Smooth muscle cell (in vitro differentiated cells): ENCODE results near the gene MT1F. TPM values are rescaled to one million over a fixed set of nuclear protein-coding genes. Genes with fewer than 3 reads are reported as not detected.

Experiments
- DNase-seq: peaks from one replicate; lab custom pipeline; 2025; ENCODE audit not compliant: unreplicated experiment; lab: John Stamatoyannopoulos, UW
- H2AFZ ChIP-seq: fragments of 200-600 bp; sonication (generic); 2 replicates; pipeline ENCODE4 v1.6.0; 2016; ENCODE audit warnings: antibody characterized with exemption, low read depth, mild to moderate bottlenecking
- H3F3A ChIP-seq: fragments of 200-600 bp; sonication (generic); 2 replicates; pipeline ENCODE4 v1.6.0; 2017; ENCODE audit warnings: antibody characterized with exemption, low read depth
- H3K27ac ChIP-seq: fragments of 200-600 bp; sonication (generic); 2 replicates; pipeline ENCODE4 v1.5.1; 2016; ENCODE audit warnings: low read depth, mild to moderate bottlenecking
- H3K27me3 ChIP-seq: fragments of 200-600 bp; sonication (generic); 2 replicates; pipeline ENCODE4 v1.6.1; 2016; ENCODE audit warnings: low read depth, mild to moderate bottlenecking
- H3K36me3 ChIP-seq: fragments of 200-600 bp; sonication (generic); 2 replicates; pipeline ENCODE4 v1.5.1; 2016; ENCODE audit warnings: low read depth
- H3K4me1 ChIP-seq: fragments of 200-600 bp; sonication (generic); 2 replicates; pipeline ENCODE4 v1.5.1; 2016; ENCODE audit warnings: low read depth
- H3K4me2 ChIP-seq: fragments of 200-600 bp; sonication (generic); 2 replicates; pipeline ENCODE4 v1.6.0; 2016; ENCODE audit warnings: mild to moderate bottlenecking
- H3K4me3 ChIP-seq: fragments of 200-600 bp; sonication (generic); 2 replicates; pipeline ENCODE4 v1.5.1; 2016; ENCODE audit warnings: mild to moderate bottlenecking
- H3K79me2 ChIP-seq: fragments of 200-600 bp; sonication (generic); 2 replicates; pipeline ENCODE4 v1.6.0; 2016; ENCODE audit warnings: low read depth, mild to moderate bottlenecking
- H3K9ac ChIP-seq: fragments of 200-600 bp; sonication (generic); 2 replicates; pipeline ENCODE4 v1.6.0; 2016; ENCODE audit warnings: low read depth
- H3K9me3 ChIP-seq: fragments of 200-600 bp; sonication (generic); replicated peaks from 2 replicates; pipeline ENCODE4 v1.5.1; 2016; ENCODE audit warnings: low read depth
- H4K20me1 ChIP-seq: fragments of 200-600 bp; sonication (generic); 2 replicates; pipeline ENCODE4 v1.6.0; 2016; ENCODE audit warnings: low read depth
- CTCF ChIP-seq: fragments of 200-600 bp; sonication (generic); IDR thresholded peaks from 2 replicates; pipeline ENCODE4 v1.5.1; 2017; ENCODE audit warnings: borderline replicate concordance, mild to moderate bottlenecking, antibody characterized with exemption; ENCODE audit not compliant: insufficient read depth, poor library complexity, severe bottlenecking
- WGBS: methylation state at CpG from one replicate; pipeline ENCODE4 v1.1.7; 2016; ENCODE audit warnings: low lambda C conversion rate; 5-methylcytosine and 5-hydroxymethylcytosine counted together
- polyA plus RNA-seq: library from polyadenylated mRNA; unstranded; fragments of >200 nt; fragmentation: Nextera tagmentation; extraction: Ambion mirVana; gene quantifications from 2 replicates; pipeline ENCODE4 v1.2.1, GENCODE V29; 2016
- total RNA-seq: library from RNA; depleted of rRNA; stranded (reverse); fragments of >200 nt; gene quantifications from 2 replicates; pipeline ENCODE4 v1.2.3, GENCODE V29; 2014

MT1F gene
- total and polyA plus RNA-seq, 2 experiments from 2014 or later, result 0.50 to 5.9 TPM

DNA sequence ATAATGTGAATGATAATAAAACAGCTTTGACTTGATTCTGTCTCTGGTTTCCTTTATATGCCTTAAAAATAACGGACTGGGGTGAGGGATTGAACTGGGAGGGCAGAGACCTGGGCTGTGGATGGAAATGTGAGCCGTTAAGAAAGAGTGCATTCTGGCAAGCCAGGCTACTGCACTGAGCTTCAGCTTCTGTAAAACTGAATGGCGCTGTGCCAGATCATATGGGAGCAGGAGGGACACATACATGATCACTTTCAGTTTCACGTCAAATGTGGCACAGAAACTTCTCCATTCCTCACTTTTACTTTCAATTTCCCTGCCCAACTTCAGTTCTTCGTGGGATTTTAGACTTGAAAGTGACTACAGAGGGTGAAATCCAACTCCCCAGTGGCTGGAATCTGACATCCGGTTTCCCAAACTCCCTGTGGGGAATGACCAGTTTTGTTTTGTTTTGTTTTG, 48.3 kb upstream of the MT1F start:
- Histone ChIP-seq H3K36me3 (no peaks in the 10 kb centered on the region), H3K4me2 (peak overlapping the region; percentile 88), H3K27me3 (no peaks in the 10 kb centered on the region), H3F3A (peaks cover 23% of the 10 kb centered on the region), H3K4me1 (peaks cover 18% of the 10 kb centered on the region), H3K9me3 (no peaks in the 10 kb centered on the region), H3K27ac (peak overlapping the region; percentile 92), H3K79me2 (no peaks in the 10 kb centered on the region), H4K20me1 (no peaks in the 10 kb centered on the region), H3K4me3 (peak overlapping the region; percentile 57), H2AFZ (no peak overlapping the region), H3K9ac (peak overlapping the region; percentile 53)
- no peak for TF ChIP-seq CTCF
- no peak for DNase-seq
- 3% methylated on average over 6 of the region's 6 CpGs for WGBS

DNA sequence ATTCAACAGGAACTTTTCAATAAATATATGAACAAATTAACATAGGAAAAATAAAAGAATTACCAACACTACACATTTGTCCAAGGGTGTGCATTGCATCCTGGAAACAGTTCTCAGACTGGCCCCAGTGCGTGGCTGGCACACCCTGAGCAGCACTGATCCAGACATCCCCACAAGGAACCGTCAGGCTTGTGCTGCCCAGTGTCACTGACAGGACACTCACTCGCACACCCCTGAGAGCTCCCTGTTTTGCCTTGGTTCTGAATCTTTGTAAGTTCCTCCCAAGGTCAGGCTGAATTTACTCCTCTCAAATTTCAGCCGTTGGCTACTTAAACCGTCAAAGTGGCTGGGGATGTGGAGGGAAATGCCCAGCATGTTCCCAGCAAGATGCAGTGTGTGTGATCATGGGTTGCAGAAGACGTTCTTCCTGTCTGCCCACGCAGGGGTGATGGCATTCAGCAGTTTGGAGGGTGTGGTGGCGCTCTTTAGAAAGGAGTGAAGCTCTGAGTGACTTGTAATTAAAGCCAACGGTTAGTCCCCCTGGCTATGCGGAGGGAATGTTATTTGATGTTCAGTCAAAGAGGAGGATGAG, 47.6 kb upstream of the MT1F start:
- Histone ChIP-seq H3K9ac (peak overlapping the region; percentile 53), H3K79me2 (no peaks in the 10 kb centered on the region), H3K4me2 (peak overlapping the region; percentile 88), H2AFZ (no peak overlapping the region), H3K36me3 (no peaks in the 10 kb centered on the region), H3K27ac (peak overlapping the region; percentile 92), H3K4me1 (peaks cover 18% of the 10 kb centered on the region), H3F3A (peaks cover 23% of the 10 kb centered on the region), H3K27me3 (no peaks in the 10 kb centered on the region), H3K9me3 (no peaks in the 10 kb centered on the region), H3K4me3 (peak overlapping the region; percentile 57), H4K20me1 (no peaks in the 10 kb centered on the region)
- DNase-seq, result no peak
- TF ChIP-seq CTCF, result no peak
- 12% methylated on average over 10 of the region's 10 CpGs for WGBS

GRCh38 chr16:56610609-56611111, 47.1 kb upstream of the MT1F start:
- Histone ChIP-seq H3K4me1 (peaks cover 18% of the 10 kb centered on the region), H3K4me2 (peak overlapping the region; percentile 88), H3K4me3 (no peak overlapping the region)

More at GRCh38 chr16:56610609-56611111, 47.1 kb upstream of the MT1F start:
- Histone ChIP-seq H2AFZ (no peak overlapping the region), H3K79me2 (no peaks in the 10 kb centered on the region), H3K27ac (peak overlapping the region; percentile 92), H3K9me3 (no peaks in the 10 kb centered on the region), H3K9ac (peak overlapping the region; percentile 50), H3F3A (peaks cover 23% of the 10 kb centered on the region), H4K20me1 (no peaks in the 10 kb centered on the region), H3K27me3 (no peaks in the 10 kb centered on the region), H3K36me3 (no peaks in the 10 kb centered on the region)
- DNase-seq, result no peak
- whole genome bisulfite sequencing, result 18% methylated on average over 2 of the region's 2 CpGs
- TF ChIP-seq CTCF, result no peak
